Measurements from ENCODE around the gene CEACAM21. TPM values are rescaled to one million over a fixed set of nuclear protein-coding genes. Genes with fewer than 3 reads are reported as not detected.

The CEACAM21 gene
- total RNA-seq, 4 donors from 2014 or later = 1.7 to 9.9 (median 2.5) TPM; not detected in 1

DNA sequence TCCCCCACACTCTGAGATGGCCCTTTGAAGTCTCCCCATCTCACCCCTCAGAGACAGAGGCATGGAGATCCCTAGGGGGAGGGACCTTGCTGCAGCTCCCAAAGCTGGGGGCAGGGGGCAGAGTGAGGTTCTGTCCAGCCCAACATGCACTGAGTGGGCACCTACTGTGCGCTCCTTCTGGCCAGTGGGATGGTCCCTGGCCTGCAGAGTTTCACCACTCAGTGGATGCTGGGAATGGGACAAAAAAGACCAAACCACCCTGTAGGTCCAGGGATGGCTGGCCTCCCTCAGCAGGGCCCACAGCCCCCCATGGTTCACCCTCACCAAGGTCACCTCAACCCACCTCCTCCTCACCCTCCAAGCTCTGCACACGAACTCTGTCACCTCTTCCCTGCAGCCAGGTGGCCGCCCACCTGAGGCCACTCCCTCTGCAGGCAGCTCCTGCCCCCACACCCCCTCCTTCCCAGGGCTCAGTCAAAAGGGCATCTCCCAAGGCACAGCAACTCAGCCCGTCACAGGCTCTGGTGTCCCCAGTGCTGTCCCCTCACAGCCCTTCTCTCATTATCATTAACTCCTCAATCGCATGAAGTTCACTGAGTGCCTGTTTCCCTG lies 16.1 kb downstream of the CEACAM21 start:
- no peaks in the 10 kb centered on the region for H3K36me3 ChIP-seq
- TF ChIP-seq, protein P1, sequence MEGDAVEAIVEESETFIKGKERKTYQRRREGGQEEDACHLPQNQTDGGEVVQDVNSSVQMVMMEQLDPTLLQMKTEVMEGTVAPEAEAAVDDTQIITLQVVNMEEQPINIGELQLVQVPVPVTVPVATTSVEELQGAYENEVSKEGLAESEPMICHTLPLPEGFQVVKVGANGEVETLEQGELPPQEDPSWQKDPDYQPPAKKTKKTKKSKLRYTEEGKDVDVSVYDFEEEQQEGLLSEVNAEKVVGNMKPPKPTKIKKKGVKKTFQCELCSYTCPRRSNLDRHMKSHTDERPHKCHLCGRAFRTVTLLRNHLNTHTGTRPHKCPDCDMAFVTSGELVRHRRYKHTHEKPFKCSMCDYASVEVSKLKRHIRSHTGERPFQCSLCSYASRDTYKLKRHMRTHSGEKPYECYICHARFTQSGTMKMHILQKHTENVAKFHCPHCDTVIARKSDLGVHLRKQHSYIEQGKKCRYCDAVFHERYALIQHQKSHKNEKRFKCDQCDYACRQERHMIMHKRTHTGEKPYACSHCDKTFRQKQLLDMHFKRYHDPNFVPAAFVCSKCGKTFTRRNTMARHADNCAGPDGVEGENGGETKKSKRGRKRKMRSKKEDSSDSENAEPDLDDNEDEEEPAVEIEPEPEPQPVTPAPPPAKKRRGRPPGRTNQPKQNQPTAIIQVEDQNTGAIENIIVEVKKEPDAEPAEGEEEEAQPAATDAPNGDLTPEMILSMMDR (IDR thresholded peaks at IDR 0.05) = no peak
- no peak for TF ChIP-seq POLR2A (IDR thresholded peaks at IDR 0.05)
- H3K27me3 ChIP-seq = no peaks in the 10 kb centered on the region
- H3K27ac ChIP-seq = no peak overlapping the region
- no peaks in the 10 kb centered on the region for H3K4me1 ChIP-seq
- H3K9me3 ChIP-seq = no peaks in the 10 kb centered on the region
- DNase-seq = no peak
- H3K4me3 ChIP-seq = no peak overlapping the region

DNA sequence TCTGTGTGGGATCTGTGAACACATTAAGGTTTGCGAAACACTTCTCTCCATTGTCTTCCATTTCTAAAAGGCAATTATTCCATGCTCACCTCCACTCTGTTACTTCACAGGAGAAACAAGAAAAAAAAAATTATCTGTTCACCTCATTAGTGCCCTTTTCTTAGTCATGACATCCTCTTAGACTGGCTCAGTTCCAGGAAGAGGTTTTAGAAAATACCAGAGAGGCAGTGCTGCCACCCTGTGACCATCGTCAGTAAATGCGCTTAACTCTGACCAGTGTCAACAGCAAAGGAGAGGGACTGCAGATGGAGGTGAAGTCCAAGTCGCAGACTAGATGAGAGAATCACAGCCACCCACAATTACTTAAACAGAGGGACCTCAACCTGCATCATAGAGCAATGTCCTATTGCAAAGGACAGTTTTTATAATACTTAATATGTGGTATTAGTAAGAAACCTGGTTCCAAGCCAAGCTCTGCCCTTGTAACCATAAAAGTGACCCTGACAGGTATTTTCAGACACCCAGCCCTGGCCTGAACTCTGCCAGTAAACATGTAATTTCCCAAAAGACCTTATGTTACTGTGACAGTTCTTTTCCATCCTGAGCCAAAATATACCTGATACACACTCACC lies 19.4 kb downstream of the CEACAM21 start:
- Histone ChIP-seq H3K4me3 (no peak overlapping the region), H3K36me3 (no peaks in the 10 kb centered on the region), H3K4me1 (no peaks in the 10 kb centered on the region), H3K9me3 (no peaks in the 10 kb centered on the region), H3K27ac (no peak overlapping the region), H3K27me3 (no peaks in the 10 kb centered on the region)
- TF ChIP-seq, protein P1 (IDR thresholded peaks at IDR 0.05) = peak; percentile 41 to 75 (median 67)
- TF ChIP-seq POLR2A (IDR thresholded peaks at IDR 0.05) = no peak
- DNase-seq = peak in 2 of 3 donors; percentile 30 to 76

DNA sequence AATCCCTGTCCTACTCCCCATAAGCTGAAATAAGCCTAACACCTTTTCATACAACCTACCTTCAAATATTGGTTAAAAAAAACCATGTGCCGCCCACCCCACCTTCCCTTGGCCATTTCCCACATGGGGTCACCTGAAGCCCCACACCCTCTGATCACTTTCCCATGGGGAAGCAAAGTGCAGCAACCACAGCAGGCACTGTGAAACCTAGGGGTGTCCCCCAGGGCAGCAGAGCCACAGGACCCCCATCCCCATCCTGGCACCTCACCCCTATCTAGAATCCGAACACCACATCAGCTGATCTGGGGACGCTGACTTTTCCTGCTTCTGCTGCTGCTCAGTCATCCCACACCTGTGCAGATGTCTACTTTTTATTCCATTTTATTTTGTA lies 19.9 kb downstream of the CEACAM21 start:
- no peak overlapping the region for H3K27ac ChIP-seq
- H3K27me3 ChIP-seq = no peaks in the 10 kb centered on the region
- H3K36me3 ChIP-seq = no peaks in the 10 kb centered on the region
- H3K4me3 ChIP-seq = no peak overlapping the region
- no peak for DNase-seq
- no peak for TF ChIP-seq POLR2A (IDR thresholded peaks at IDR 0.05)
- TF ChIP-seq, protein P1 (IDR thresholded peaks at IDR 0.05) = no peak
- H3K9me3 ChIP-seq = no peaks in the 10 kb centered on the region
- no peaks in the 10 kb centered on the region for H3K4me1 ChIP-seq

DNA sequence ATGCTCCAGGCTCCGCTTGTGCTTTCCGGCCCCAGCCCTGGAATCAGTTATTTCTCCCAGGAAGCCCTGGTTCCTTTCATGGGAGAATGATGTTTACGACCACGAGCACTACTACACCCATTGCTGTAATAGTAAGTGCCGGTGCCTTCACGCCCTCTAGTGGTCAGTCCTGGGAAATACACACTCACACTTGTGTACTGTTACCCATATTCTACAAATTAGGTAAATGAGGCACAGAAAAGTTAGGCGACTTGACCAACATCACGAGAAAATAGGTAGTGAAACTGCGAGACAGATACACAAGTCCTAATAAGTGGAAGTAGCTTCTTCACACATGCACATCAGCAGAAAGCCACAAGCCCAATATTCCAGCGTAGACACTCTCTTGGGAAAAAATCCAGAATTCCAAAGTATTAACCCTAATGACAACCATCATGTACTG lies 21.7 kb downstream of the CEACAM21 start:
- TF ChIP-seq POLR2A (IDR thresholded peaks at IDR 0.05) = no peak
- TF ChIP-seq, protein P1 (IDR thresholded peaks at IDR 0.05) = peak; percentile 79 to 97 (median 84)
- Histone ChIP-seq H3K4me1 (no peaks in the 10 kb centered on the region), H3K27me3 (no peaks in the 10 kb centered on the region), H3K4me3 (no peak overlapping the region), H3K27ac (no peak overlapping the region), H3K9me3 (no peaks in the 10 kb centered on the region), H3K36me3 (no peaks in the 10 kb centered on the region)
- DNase-seq = peak in 2 of 3 donors; percentile 84 to 92

DNA sequence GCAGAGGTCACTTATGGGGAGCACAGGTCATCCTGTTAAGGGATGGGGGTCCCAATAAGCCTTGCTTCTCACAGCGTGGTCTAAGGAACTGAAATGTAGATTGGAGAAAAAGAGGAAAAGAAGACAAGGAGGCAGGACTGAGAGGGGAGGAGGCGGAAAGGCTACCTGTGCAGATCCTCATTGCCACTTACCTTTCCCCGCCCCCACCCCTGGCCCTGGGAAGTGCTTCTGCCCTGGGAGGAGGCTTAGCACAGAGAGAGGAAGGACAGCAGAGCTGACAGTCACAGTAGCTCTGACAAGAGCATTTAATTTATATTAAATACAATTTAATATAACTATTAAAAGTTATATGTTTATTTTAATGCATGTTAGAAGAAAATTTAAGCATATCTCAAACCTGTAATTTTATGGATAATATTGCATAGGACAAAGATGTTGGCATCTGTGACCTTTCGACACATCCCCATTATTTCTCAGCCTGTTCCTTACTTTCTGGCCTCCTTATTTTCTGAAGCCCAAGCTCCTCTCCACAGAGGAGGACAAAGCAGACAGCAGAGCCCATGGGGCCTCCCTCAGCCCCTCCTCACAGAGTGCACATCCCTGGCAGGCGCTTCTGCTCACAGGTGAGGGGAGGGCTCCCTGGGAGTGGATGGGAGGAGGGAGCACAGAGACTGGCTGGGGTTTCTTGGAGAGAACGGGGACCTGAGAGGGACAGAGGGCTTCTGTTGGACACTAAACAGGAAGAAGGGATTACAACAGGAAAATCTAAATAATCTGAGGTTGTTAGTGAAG lies 23.4 kb downstream of the CEACAM21 start:
- Histone ChIP-seq H3K27ac (no peak overlapping the region), H3K4me3 (no peak overlapping the region), H3K36me3 (no peaks in the 10 kb centered on the region), H3K9me3 (no peaks in the 10 kb centered on the region), H3K4me1 (no peaks in the 10 kb centered on the region), H3K27me3 (no peaks in the 10 kb centered on the region)
- TF ChIP-seq, protein P1 (IDR thresholded peaks at IDR 0.05) = no peak
- DNase-seq = peak in 1 of 3 donors; percentile 6

Data from Peyer's patch (tissue), 4 donors.